GM23248 (cell line): Measurements from ENCODE around the gene DEPP1.

Experiments
- EZH2 ChIP-seq: fragments of 200-600 bp; sonication (generic); IDR thresholded peaks from 2 replicates; pipeline ENCODE4 v1.6.1; 2018; ENCODE audit warnings: antibody characterized with exemption, mild to moderate bottlenecking; ENCODE audit not compliant: insufficient read depth, poor library complexity, severe bottlenecking
- EZH2phosphoT487 ChIP-seq: fragments of 200-600 bp; sonication (generic); IDR thresholded peaks from 2 replicates; pipeline ENCODE4 v1.6.1; 2018; ENCODE audit warnings: antibody characterized with exemption, moderate library complexity, mild to moderate bottlenecking, low read depth; ENCODE audit not compliant: insufficient read depth

- TF ChIP-seq EZH2 (no peak), EZH2phosphoT487 (no peak)
Measured at GRCh38 chr10:44947371-44948152, 31.0 kb downstream of the DEPP1 start.
